Bone marrow (tissue), 2 donors: ENCODE data around the gene PRIM2.
A peak's percentile ranks its signal among the peaks of the same experiment; 100 is the strongest.
"Not testable (repeated sequence)": the region's sequence is repeated elsewhere in the genome, so short reads cannot be mapped to it uniquely, and the experiment has no call there.

Experiments used
- DNase-seq, 2 donors: peaks; one replicate each; lab custom pipeline; 2025; lab: John Stamatoyannopoulos, UW

Gene PRIM2

DNA sequence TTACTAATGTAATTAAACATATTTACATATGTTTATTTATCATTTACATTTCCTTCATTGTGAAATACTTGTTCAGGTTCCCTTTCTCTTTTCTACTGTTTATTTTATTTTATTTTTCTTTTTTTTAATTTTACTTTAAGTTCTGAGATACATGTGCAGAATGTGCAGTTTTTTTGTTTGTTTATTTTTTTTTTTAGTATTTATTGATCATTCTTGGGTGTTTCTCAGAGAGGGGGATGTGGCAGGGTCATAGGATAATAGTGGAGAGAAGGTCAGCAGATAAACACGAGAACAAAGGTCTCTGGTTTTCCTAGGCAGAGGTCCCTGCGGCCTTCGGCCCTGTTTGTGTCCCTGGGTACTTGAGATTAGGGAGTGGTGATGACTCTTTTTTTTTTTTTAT lies 8.7 kb upstream of the PRIM2 start:
- DNase-seq: not testable (repeated sequence)

DNA sequence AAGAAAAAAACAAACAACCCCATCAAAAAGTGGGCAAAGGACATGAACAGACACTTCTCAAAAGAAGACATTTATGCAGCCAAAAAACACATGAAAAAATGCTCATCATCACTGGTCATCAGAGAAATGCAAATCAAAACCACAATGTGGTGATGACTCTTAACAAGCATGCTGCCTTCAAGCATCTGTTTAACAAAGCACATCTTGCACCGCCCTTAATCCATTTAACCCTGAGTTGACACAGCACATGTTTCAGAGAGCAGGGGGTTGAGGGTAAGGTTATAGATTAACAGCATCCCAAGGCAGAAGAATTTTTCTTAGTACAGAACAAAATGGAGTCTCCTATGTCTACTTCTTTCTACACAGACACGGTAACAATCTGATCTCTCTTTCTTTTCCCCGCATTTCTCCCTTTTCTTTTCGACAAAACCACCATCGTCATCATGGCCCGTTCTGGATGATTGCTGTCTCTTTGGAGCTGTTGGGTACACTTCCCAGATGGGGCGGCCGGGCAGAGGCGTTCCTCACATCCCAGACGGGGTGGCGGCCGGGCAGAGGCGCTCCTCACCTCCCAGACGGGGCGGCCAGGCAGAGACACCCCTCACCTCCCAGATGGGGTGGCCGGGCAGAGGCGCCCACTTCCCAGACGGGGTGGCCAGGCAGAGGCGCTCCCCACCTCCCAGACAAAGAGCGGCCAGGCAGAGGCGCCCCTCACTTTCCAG lies 7.2 kb upstream of the PRIM2 start:
- DNase-seq: not testable (repeated sequence)

DNA sequence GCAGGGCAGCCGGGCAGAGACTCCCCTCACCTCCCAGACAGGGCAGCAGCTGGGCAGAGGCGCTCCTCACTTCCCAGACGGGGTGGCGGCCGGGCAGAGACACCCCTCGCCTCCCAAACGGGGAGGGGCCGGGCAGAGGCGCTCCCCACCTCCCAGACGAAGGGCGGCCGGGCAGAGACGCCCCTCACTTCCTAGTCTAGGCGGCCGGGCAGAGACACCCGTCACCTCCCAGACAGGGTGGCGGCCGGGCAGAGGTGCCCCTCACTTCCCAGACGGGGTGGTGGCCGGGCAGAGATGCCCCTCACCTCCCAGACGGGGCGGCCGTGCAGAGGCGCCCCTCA lies 6.6 kb upstream of the PRIM2 start:
- DNase-seq: no peak

DNA sequence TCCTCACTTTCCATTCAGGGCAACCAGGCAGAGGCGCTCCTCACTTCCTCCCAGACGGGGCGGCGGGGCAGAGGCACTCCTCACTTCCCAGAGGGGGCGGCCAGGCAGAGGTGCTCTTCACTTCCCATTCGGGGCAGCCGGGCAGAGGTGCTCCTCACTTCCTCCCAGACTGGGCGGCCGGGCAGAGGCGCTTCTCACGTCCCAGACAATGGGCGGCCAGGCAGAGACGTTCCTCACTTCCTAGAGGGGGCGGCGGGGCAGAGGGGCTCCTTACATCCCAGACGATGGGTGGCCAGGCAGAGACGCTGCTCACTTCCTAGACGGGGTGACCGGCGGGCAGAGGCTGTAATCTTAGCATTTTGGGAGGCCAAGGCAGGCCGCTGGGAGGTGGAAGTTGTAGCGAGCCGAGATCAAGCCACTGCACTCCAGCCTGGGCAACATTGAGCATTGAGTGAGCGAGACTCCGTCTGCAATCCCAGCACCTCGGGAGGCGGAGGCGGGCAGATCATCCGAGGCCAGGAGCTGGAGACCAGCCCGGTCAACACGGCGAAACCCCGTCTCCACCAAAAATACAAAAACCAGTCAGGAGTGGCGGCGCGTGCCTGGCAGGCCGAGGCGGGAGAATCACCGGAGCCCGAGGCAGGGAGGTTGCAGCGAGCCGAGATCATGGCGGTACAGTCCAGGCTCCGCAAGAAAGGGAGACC lies 6.0 kb upstream of the PRIM2 start:
- DNase-seq: not testable (repeated sequence)

DNA sequence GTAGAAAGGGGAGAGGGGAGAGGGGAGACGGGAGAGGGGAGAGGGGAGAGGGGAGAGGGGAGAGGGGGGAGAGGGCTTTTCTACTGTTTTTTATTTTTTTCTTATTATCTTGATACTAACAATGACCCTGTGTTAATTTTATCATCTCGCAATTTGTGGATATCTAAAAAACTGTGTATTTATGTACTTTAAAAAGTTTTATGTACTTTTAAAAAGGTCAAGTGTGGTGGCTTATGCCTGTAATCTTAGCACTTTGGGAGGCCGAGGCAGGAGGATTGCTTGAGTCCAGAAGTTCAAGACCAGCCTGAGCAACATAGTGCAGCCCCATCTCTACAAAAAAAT lies 5.5 kb upstream of the PRIM2 start:
- no peak for DNase-seq

DNA sequence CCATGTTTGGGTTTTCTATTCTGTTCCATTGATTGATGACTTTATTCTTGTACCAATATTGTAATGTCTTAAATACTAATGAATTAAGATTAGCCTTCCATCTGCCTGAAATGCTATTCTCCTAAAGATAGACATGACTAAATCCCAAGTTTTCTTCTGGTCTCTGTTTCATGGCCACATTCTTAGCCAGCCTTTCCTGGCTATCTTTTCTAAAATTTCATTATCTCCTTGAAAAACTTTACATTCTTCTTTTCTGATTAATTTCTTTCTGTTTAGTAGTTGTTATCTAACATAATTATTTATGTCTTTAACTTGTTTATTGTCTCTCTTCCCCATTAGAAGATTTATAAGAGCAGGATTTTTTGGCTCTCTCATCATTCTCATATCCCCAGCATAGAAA lies 4.4 kb upstream of the PRIM2 start:
- no peak for DNase-seq

DNA sequence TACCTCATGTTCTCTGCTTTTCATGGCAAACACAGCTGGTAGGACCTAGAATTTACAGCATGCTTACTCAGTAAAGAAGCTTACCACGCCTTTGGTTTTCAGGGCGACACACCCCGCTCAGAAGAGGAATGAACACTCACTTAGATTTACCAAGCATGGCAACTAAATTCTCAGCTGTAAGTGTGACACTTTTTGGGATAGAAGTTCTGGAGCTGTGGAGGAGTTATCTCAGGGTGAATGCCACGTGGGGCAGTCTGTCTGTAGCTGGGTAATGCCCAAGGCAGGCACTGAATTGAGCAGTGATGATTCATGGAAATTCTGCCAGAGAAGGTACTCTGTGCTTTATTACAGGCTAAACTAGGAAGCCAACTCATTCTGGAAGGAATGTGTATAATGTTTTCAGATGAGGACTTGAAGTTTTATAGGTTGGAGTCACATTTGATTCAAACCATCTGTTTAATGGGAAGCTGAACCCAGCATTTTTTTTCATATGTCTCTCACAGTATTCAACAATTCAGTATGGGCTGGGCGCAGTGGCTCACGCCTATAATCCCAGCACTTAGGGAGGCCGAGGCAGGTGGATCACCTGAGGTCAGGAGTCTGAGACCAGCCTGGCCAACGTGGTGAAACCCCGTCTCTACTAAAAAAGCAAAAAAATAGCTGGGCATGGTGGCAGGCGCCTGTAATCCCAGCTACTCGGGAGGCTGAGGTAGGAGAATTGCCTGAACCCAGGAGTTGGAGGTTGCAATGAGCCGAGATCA lies 3.5 kb upstream of the PRIM2 start:
- no peak for DNase-seq

DNA sequence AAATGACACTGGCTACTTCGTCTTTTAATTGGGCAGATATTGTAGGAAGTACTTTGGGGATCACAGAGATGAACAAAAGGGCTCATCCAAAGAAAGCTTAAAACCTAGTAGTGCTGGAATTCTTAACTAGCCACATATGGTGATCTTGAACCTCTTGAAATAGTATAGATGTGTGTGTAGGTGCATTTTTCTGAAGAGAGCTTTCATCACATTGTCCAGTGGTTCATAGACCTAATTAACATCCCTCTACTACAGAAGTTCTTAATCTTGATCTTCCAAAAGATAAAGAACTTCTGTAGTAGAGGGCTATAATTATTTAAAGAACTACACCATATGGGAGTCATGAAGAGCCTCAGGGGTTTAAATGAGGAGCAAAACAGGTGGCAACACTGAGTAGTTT lies 2.3 kb upstream of the PRIM2 start:
- no peak for DNase-seq

DNA sequence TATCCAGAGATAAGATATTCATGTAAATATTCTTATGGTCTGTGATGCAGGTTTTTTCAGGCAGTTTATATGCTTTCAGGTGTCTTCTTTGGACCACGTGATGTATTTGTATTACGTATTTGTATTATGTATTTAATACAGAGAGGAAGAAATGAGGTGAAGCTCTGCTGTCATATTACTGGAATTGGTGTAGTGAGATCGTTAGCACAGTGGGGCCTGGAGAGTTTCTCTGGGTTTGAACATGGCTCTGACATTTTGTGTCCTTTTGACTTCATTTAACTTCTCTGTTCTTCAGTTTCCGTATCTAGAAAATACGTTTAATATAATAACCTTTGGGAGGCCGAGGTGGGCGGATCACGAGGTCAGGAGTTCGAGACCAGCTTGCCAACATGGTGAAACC lies 1.6 kb upstream of the PRIM2 start:
- DNase-seq: no peak

DNA sequence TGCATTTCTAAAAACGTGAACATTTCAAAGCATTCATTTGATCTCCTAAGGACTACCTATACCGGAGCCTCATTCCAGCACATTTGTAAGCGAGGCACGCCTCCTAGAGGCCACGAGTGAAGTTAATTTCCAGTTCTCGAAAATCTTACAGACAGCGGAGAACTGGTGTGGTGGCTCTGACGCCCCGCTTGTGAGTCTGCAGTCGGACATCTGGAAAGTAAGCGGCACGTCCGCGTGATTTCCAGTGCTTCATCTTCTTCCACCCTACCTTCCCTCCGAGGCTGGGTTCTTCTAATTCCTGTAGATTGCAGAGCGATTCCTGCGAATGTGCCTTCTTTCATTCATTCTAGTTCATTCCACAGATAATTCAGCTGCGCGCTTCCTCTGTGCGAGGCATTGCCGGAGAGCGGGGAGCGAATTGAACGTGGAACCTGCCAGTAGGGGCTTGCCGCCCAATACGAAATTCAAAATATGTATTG lies 810 bp upstream of the PRIM2 start:
- DNase-seq: peak; percentile 45 to 78

DNA sequence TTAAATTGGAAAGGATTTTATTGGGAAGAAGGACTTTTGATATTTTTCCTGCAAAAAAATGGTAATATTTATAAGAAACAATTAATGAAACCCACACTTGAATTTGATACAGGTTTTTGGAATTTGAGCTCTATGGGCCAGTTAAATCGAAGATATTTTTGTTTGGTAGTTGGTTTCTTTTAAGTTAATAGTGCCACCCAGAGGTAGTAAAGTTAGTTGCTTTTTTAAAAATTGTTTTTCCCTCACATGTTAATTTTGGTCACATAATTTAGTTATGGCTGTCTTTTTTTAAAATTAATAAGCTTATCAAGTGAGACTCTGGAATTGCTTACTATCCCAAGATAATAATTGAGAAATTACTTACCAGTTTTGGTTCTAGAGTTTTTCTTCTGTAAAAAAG lies 7.1 kb downstream of the PRIM2 start:
- DNase-seq: peak in 1 of 2 donors; percentile 1

DNA sequence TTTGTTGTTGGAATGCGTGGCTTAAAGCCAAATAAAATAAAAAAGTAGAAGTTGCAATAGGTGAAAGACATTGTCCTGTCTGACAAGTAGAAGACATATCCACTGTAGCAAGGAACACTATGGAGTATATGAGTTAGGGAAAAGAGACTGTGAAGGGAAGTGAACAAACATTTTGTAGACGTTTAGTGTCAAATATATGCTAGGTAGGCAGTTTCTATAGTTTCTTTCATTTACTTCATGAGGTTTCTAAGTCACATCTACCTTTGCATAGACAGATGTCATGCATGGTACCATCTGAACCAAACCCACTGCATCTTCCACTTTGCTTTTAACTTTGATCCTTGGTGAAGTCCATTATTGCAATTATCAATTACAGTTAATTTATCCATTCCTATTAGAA lies 9.9 kb downstream of the PRIM2 start:
- no peak for DNase-seq

DNA sequence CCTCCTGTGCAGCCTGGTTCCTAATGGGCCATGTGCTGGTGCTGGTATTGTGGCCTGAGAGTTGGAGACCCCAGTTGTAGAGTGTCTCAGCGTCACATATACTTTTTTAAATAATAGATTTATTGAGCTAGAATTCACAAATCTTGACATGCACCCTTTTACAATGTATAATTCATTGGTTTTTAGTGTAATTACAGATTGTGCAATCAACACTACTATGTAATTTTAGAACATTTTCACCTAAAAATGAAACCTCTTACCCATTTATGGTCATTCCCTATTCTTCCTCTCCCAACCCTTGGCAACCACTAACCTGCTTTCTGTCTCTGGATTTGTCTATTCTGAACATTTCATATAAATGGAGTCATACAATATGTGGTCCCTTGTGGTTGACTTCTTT lies 10.6 kb downstream of the PRIM2 start:
- no peak for DNase-seq

DNA sequence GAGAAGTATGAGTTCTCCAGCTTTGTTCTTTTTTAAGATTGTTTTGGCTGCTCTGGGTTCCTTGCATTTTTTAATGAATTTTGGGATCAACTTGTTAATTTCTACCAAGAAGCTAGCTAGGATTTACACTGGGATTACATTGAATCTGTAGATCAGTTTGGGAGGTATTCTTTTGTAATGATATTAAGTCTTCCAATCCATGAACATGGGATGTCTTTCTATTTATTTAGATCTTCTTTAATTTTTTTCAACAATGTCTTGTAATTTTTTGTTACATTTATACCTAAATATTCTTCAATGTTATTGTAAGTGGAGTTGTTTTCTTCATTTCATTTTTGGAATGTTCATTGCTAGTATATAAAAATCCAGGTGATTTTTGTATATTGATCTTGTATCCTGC lies 12.5 kb downstream of the PRIM2 start:
- no peak for DNase-seq

DNA sequence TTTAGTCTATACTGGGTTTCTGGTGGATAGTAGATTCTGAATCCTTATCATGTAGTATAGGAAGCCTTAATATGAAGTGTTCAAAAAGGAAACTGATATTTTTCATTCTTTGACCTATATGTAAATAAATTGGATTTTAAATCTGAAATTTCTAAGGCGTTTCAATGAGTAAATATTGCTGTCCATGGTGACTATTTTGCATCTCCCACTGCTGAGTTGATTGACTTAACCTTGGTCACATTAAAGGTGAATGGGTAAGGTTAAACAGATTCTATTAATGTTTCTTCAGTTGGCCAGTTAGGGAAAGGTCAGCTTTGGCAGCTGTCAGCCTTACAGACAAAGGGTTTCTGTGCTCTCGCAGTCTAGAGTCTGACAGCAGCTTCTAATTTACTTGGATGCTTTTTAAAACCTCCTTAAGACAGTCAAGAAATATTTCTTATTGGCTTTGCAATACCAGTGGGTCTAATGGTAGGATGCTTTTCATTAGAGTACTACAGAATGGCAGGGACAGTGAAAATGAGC lies 24.8 kb downstream of the PRIM2 start:
- DNase-seq: no peak

DNA sequence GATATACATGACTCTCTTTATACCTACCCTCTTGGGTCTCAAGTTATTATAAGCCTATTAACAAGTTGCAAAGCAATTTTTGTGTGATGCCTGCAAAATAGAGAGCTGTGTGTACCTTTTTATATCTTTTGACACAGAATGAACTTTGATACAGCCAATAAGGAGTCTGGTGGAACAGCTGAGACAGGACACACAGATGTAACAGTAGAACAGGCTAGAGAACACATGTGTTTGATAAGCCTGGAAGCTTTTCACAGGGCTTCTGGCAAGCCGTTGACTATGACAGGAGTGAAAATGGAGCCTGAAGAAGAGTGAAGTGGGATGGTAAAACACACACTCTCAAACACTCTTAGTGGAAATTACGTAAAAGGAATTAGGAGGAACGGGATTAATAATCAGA lies 25.9 kb downstream of the PRIM2 start:
- not testable (repeated sequence) for DNase-seq

DNA sequence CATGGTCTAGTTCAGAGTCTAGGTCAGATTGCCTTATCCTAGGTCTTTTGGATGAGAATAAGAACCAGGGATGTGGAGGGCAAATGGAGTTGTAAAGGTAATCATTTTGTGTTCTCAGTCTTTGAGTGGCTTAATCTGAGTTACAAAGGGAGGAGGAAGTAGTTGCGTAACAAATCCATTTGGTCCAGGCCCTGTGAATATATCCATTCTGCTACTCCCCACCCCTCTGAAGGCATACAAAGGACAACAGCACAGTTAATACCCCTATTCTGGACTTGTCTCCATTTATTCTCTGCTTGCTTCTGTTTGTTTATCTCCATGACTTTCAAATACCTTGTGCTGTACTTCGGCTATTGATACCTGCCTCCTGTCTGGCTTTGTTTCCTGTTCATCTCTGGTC lies 29.3 kb downstream of the PRIM2 start:
- not testable (repeated sequence) for DNase-seq

DNA sequence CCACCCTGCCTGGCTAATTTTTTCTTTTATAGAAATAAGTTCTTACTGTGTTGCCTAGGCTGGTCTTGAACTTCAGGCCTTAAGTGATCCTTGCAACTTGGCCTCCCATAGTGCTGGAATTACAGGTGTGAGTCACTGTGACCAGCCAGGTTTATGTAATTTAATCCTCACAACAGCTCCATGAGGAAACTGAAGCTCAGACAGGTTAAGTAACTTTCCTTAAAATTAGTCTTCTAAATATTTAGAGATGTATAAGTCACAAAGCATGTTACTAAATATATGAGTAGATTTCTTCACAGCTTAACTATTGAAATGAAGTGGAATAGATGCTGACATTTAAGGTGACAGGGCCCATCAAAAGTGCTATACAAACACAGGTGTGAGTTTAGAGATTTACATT lies 30.2 kb downstream of the PRIM2 start:
- DNase-seq: not testable (repeated sequence)

DNA sequence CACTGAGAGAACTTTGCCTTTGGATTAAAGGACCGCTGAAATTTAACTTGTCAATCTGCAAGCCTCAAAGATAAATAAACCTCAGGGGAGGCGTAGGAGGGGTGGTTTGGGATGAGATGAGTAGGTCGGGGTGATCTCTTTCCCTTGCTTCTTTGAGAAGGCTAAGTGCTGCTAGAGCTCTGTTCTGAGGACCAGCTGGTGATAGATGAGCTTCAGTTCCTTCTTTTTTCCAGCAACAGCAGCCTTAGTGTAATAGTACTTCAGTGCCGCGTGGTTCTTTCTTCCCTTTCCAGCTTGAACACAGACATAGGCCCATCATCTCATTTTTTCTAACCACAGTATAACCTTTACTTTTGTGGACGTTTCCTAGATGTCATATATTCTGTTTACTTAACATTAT lies 33.0 kb downstream of the PRIM2 start:
- not testable (repeated sequence) for DNase-seq

DNA sequence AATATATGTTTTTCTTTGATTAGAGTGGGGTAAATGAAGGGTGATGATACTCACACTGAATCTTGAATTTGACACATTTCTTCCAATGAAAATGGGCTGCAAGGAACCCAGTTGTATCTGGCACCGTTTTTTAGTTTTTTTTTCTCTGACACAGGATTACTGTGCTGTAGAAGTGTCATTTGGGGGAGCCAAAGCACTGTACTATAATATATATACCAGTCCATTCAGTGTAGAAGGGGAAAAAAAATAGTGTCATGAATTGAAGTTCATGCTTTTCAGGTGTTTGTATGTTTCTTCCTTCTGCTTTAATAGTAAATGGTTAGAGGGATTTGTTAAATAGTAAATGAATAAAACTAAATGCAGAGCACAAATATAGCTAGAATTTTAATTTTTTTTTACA lies 35.2 kb downstream of the PRIM2 start:
- not testable (repeated sequence) for DNase-seq

DNA sequence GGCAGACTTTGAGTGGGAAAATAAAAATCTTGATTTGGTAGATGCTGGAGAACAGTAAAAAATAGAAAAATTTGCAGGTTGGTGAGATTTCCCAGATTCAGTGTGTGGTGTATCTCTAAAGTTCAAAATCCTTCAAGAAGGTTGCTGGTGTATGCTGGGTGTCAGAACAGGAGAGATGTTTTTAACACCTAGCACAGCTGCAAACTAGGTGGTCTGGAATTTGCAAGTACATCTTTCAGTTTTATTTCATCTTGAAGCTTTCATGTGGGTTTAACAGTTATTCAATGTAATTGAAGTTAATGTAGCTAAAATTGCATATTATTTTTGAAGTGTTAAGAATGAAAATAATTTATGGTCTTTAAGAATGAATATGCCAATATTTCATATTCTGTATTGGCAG lies 40.9 kb downstream of the PRIM2 start:
- DNase-seq: not testable (repeated sequence)

DNA sequence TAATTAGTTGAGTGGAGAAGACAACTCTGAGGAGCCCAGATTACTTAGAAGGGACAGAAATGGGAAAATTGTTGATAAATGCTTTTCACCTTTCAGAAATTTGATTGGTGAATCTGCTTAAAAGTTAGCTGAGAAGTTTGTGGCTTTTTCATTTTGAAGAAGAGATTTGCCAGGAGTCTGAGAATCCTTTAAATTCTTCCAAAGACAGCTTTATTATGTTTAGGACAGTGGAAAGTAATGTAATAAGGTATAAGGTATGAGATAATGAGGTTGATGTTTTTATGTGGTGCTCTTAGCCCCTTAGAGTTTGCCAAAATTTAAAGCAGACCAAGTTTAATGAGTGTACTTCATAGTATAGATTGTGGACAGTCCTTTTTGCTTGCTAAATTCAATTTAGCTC lies 42.3 kb downstream of the PRIM2 start:
- not testable (repeated sequence) for DNase-seq

DNA sequence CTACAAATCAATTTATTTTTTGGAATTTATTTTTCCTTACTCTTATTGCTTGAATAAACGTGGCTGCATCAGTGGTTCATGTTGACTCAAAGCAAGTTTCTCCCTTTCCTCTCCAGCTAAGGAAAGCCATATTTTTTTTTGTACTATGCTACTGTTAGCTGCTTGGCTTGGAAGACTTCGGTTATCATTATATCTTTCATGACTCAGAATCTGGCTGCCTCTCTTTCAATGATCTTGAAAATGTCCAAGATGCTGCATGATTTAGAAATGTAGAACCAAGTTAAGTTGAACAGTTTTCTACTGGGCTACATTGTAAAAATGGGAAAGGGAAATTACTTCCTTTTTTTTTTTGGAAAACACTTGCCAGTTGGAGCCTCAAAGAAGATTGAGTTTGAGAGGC lies 44.9 kb downstream of the PRIM2 start:
- not testable (repeated sequence) for DNase-seq
